Activated CD8-positive, alpha-beta T cell treated with anti-CD3 and anti-CD28 coated beads for 36 hours (primary cell): ENCODE results near the gene TP53I11. TPM values are rescaled to one million over a fixed set of nuclear protein-coding genes. Genes with fewer than 3 reads are reported as not detected.
A peak's percentile ranks its signal among the peaks of the same experiment; 100 is the strongest.

Source experiments
- ATAC-seq: fragments of 200-7000 bp; cut with Tn5 transposase; one replicate; pipeline ENCODE4 v1.10.0; 2021; ENCODE audit warnings: mild to moderate bottlenecking, moderate library complexity
- CTCF ChIA-PET: fragments of 350-600 bp; sonication (Branson Sonifier 250); formaldehyde crosslinking; loops from one replicate; lab custom pipeline; 2021; ENCODE audit warnings: antibody characterized with exemption; lab: Charles Lee
- POLR2A ChIA-PET: fragments of 350-600 bp; sonication (Branson Sonifier 250); formaldehyde crosslinking; loops from one replicate; lab custom pipeline; 2021; ENCODE audit warnings: antibody characterized with exemption; lab: Charles Lee
- DNase-seq: peaks from one replicate; pipeline ENCODE4 v3.0.0-alpha.2; 2020
- H3K27ac Mint-ChIP-seq: one replicate; pipeline ENCODE4 v1.8.0; 2021; ENCODE audit warnings: mild to moderate bottlenecking, mixed read lengths
- H3K27me3 Mint-ChIP-seq: one replicate; pipeline ENCODE4 v1.8.0; 2021; ENCODE audit warnings: mixed read lengths
- H3K36me3 Mint-ChIP-seq: one replicate; pipeline ENCODE4 v1.8.0; 2021; ENCODE audit warnings: low read depth, mixed read lengths
- H3K4me1 Mint-ChIP-seq: one replicate; pipeline ENCODE4 v1.8.0; 2021; ENCODE audit warnings: low read depth, mixed read lengths
- H3K4me3 Mint-ChIP-seq: one replicate; pipeline ENCODE4 v1.8.0; 2021; ENCODE audit warnings: mild to moderate bottlenecking, moderate library complexity, mixed read lengths
- H3K9me3 Mint-ChIP-seq: one replicate; pipeline ENCODE4 v1.8.0; 2021; ENCODE audit warnings: mixed read lengths
- CTCF ChIP-seq: fragments of 200-600 bp; IDR thresholded peaks from one replicate; pipeline ENCODE4 v1.8.0; 2022; ENCODE audit warnings: antibody characterized with exemption, mild to moderate bottlenecking
- intact Hi-C: fragments of 100-400 bp; cut with micrococcal nuclease; formaldehyde crosslinking; loops from one replicate; pipeline ENCODE4 v1.10.0; 2022
- total RNA-seq, 2 experiments: library from RNA; stranded (reverse); gene quantifications; one replicate each; pipeline ENCODE4 v1.2.3, GENCODE V29; 2021

Gene TP53I11
- total RNA-seq, 2 experiments from 2014 or later = 15.2 to 17.5 TPM

- no peak for TF ChIP-seq CTCF
- H3K27ac Mint-ChIP-seq = no peak overlapping the region
These were observed 12.5 kb downstream of the TP53I11 start for GRCh38 chr11:44938066-44938691.

GRCh38 chr11:44936951-44937543, 13.6 kb downstream of the TP53I11 start:
- intact Hi-C loops = loop anchor here (1.0 kb wide), 1 partner anchor 166 kb away; no protein-coding TSS in a partner anchor
- ChIA-PET POLR2A (interaction anchor here (1.3 to 2.9 kb wide), 3 partner anchors 10 to 167 kb away, joined by 3 to 27 read pairs (median 7); no protein-coding TSS in a partner anchor), CTCF (interaction anchor here (0.6 to 24.5 kb wide), 37 partner anchors 10 to 412 kb away, joined by 3 to 942 read pairs (median 4); partner anchors contain the start of genes SYT13 and TP53I11)
- Mint-ChIP-seq H3K4me3 (no peak overlapping the region), H3K9me3 (no peaks in the 10 kb centered on the region), H3K27me3 (no peaks in the 10 kb centered on the region), H3K36me3 (no peaks in the 10 kb centered on the region), H3K4me1 (no peaks in the 10 kb centered on the region), H3K27ac (no peak overlapping the region)
- ATAC-seq = no peak
- TF ChIP-seq CTCF = no peak
- DNase-seq = no peak

More at GRCh38 chr11:44938066-44938691, 12.5 kb downstream of the TP53I11 start:
- intact Hi-C loops = no loop called here
- no peaks in the 10 kb centered on the region for H3K9me3 Mint-ChIP-seq
- peaks cover 10% of the 10 kb centered on the region for H3K4me1 Mint-ChIP-seq
- ChIA-PET POLR2A (interaction anchor here (0.5 to 2.9 kb wide), 4 partner anchors 10 to 344 kb away, joined by 3 to 27 read pairs (median 3); no protein-coding TSS in a partner anchor), CTCF (interaction anchor here (0.7 to 24.5 kb wide), 7 partner anchors 9 to 164 kb away, joined by 3 to 942 read pairs (median 17); no protein-coding TSS in a partner anchor)
- ATAC-seq (no peak), DNase-seq (no peak)
- no peak overlapping the region for H3K4me3 Mint-ChIP-seq
- H3K36me3 Mint-ChIP-seq = no peaks in the 10 kb centered on the region
- H3K27me3 Mint-ChIP-seq = no peaks in the 10 kb centered on the region

GRCh38 chr11:44936525-44936924, 14.2 kb downstream of the TP53I11 start:
- ChIA-PET POLR2A (interaction anchor here (1.9 to 2.9 kb wide), 2 partner anchors 9 to 167 kb away, joined by 7 to 27 read pairs; no protein-coding TSS in a partner anchor), CTCF (interaction anchor here (0.6 to 24.5 kb wide), 55 partner anchors 10 to 767 kb away, joined by 3 to 942 read pairs (median 3); partner anchors contain the start of genes SYT13 and TP53I11)
- intact Hi-C loops = loop anchor here (1.0 kb wide), 1 partner anchor 167 kb away; no protein-coding TSS in a partner anchor
- DNase-seq = peak; percentile 88
- H3K4me3 Mint-ChIP-seq = no peak overlapping the region
- no peaks in the 10 kb centered on the region for H3K27me3 Mint-ChIP-seq
- H3K36me3 Mint-ChIP-seq = no peaks in the 10 kb centered on the region
- no peak overlapping the region for H3K27ac Mint-ChIP-seq
- peak; percentile 97 for ATAC-seq
- TF ChIP-seq CTCF = peak; percentile 97
- no peaks in the 10 kb centered on the region for H3K9me3 Mint-ChIP-seq
- H3K4me1 Mint-ChIP-seq = no peaks in the 10 kb centered on the region

GRCh38 chr11:44934735-44935250, 15.9 kb downstream of the TP53I11 start:
- ATAC-seq (no peak), DNase-seq (no peak)
- H3K9me3 Mint-ChIP-seq = no peaks in the 10 kb centered on the region
- H3K27ac Mint-ChIP-seq = no peak overlapping the region
- ChIA-PET CTCF (interaction anchor here (3.0 to 24.5 kb wide), 4 partner anchors 8 to 168 kb away, joined by 14 to 942 read pairs (median 54); no protein-coding TSS in a partner anchor), POLR2A (no interaction called here)
- no peaks in the 10 kb centered on the region for H3K4me1 Mint-ChIP-seq
- intact Hi-C loops = no loop called here
- no peaks in the 10 kb centered on the region for H3K36me3 Mint-ChIP-seq
- no peak overlapping the region for H3K4me3 Mint-ChIP-seq
- TF ChIP-seq CTCF = no peak
- no peaks in the 10 kb centered on the region for H3K27me3 Mint-ChIP-seq
